Gastroesophageal sphincter (tissue), 4 donors: Measurements from ENCODE around the gene FXYD5. TPM values are rescaled to one million over a fixed set of nuclear protein-coding genes. Genes with fewer than 3 reads are reported as not detected.

Experiments used
- ATAC-seq: fragments of 150-250 bp; one replicate; pipeline ENCODE4 v1.9.1; 2016; ENCODE audit warnings: mild to moderate bottlenecking, moderate library complexity
- H3K27ac ChIP-seq, 4 donors: fragments of 200-600 bp; sonication (generic) in 3 of 4; 1 replicate in 3 of 4; 2 replicates in 1 of 4; pipeline ENCODE4 v1.5.1; 2016 to 2019
- H3K27me3 ChIP-seq: fragments of 200-600 bp; sonication (generic); one replicate; pipeline ENCODE4 v1.5.1; 2019
- H3K36me3 ChIP-seq, 2 donors: fragments of 200-600 bp; sonication (generic); one replicate each; pipeline ENCODE4 v1.5.1; 2019; ENCODE audit warnings: control low read depth in 1 of 2
- H3K4me1 ChIP-seq, 3 donors: fragments of 200-600 bp; sonication (generic); 1 replicate in 2 of 3; 2 replicates in 1 of 3; pipeline ENCODE4 v1.5.1; 2016 to 2019; ENCODE audit warnings: control low read depth in 2 of 3
- H3K4me3 ChIP-seq, 2 donors: fragments of 200-600 bp; sonication (generic); one replicate each; pipeline ENCODE4 v1.5.1; 2019; ENCODE audit warnings: mild to moderate bottlenecking in 1 of 2, moderate library complexity in 1 of 2
- H3K9me3 ChIP-seq, 3 donors: fragments of 200-600 bp; sonication (generic); one replicate each; pipeline ENCODE4 v1.5.1; 2017 to 2019; ENCODE audit warnings: control low read depth in 2 of 3
- EP300 ChIP-seq: sonication (generic); formaldehyde crosslinking; IDR thresholded peaks from one replicate; pipeline ENCODE4 v1.6.1; 2017; ENCODE audit warnings: antibody characterized with exemption, mild to moderate bottlenecking
- POLR2A ChIP-seq, 2 donors: fragments of 450-650 bp; IDR thresholded peaks; one replicate each; pipeline ENCODE4 v1.6.1; 2017; ENCODE audit warnings: antibody characterized with exemption in 2 of 2, mild to moderate bottlenecking in 2 of 2, moderate library complexity in 1 of 2
- POLR2AphosphoS5 ChIP-seq: sonication (generic); formaldehyde crosslinking; IDR thresholded peaks from one replicate; pipeline ENCODE4 v1.6.1; 2017; ENCODE audit warnings: antibody characterized with exemption
- WGBS, 2 donors: methylation state at CpG; one replicate each; pipeline ENCODE4 v1.1.5; 2018; ENCODE audit warnings: low coverage in 1 of 2; 5-methylcytosine and 5-hydroxymethylcytosine counted together
- total RNA-seq, 4 donors: library from RNA; depleted of rRNA; stranded (reverse); fragments of >200 nt; gene quantifications; one replicate each; pipeline ENCODE4 v1.1.0, GENCODE V29; 2016
- TF ChIP-seq, protein P1 (sequence below), 4 experiments: fragments of 200-600 bp in 2 of 4; fragments of 450-650 bp in 2 of 4; sonication (generic) in 1 of 4; IDR thresholded peaks; one replicate each; pipeline ENCODE4 v1.5.1; 2017 to 2019; ENCODE audit warnings: antibody characterized with exemption in 4 of 4, mild to moderate bottlenecking in 2 of 4, moderate library complexity in 2 of 4

The FXYD5 gene
- total RNA-seq, 4 donors from 2014 or later: 18.8 to 42.5 (median 33.0) TPM

DNA sequence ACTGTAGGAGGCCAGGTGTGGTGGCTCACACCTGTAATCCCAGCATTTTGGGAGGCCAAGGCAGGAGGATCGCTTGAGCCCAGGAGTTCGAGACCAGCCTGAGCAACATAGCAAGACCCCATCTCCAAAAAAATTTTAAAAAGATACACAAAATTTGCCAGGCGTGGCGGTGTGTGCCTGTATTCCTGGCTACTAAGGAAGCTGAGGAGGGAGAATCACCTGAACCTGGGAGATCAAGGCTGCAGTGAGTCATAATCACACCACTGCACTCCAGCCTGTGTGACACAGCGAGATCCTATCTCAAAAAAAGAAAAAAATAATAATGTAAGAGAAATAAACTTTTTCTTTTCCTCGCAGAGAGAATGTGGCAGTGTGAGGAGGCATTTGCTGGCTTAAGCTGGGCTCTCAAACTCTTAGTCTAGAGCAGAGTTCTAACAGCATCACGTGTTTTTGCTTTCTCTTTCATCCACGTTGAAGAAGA lies 52.9 kb downstream of the FXYD5 start:
- no peak overlapping the region for H3K27ac ChIP-seq
- no peaks in the 10 kb centered on the region for H3K9me3 ChIP-seq
- no peak for ATAC-seq
- WGBS, 2 donors: 65 to 84% methylated on average over 6 to 8 of the region's 8 CpGs
- no peaks in the 10 kb centered on the region for H3K36me3 ChIP-seq
- no peak overlapping the region for H3K4me3 ChIP-seq
- TF ChIP-seq EP300 (no peak), POLR2AphosphoS5 (no peak), POLR2A (IDR thresholded peaks at IDR 0.05) (no peak)
- TF ChIP-seq, protein P1, sequence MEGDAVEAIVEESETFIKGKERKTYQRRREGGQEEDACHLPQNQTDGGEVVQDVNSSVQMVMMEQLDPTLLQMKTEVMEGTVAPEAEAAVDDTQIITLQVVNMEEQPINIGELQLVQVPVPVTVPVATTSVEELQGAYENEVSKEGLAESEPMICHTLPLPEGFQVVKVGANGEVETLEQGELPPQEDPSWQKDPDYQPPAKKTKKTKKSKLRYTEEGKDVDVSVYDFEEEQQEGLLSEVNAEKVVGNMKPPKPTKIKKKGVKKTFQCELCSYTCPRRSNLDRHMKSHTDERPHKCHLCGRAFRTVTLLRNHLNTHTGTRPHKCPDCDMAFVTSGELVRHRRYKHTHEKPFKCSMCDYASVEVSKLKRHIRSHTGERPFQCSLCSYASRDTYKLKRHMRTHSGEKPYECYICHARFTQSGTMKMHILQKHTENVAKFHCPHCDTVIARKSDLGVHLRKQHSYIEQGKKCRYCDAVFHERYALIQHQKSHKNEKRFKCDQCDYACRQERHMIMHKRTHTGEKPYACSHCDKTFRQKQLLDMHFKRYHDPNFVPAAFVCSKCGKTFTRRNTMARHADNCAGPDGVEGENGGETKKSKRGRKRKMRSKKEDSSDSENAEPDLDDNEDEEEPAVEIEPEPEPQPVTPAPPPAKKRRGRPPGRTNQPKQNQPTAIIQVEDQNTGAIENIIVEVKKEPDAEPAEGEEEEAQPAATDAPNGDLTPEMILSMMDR (IDR thresholded peaks at IDR 0.05): no peak
- no peaks in the 10 kb centered on the region for H3K4me1 ChIP-seq
- H3K27me3 ChIP-seq: peaks cover 12% of the 10 kb centered on the region

DNA sequence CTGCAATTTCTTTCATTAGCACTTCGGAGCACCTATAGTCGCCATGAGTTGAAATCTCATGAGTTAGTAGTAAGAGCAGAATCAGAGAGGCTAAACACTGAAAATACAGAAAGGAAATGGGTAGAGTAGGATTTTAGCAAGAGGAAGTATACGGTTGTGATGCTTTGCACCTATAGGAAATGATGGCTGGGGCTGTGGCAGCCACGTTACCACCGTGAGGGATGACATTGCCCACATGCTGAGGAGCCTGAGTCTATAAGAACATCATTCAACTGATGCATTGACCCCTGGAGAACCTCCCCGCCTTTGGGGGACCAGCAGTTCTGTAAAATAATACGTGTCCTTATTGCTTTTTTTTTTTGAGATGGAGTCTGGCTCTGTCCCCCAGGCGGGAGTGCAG lies 53.6 kb downstream of the FXYD5 start:
- 85 to 100% methylated on average over 3 to 6 of the region's 8 CpGs for WGBS, 2 donors
- Histone ChIP-seq H3K27me3 (peaks cover 12% of the 10 kb centered on the region), H3K27ac (no peak overlapping the region), H3K4me3 (no peak overlapping the region), H3K4me1 (peaks cover 0 to 3% (median 0%) of the 10 kb centered on the region in 3 donors), H3K9me3 (no peaks in the 10 kb centered on the region), H3K36me3 (no peaks in the 10 kb centered on the region)
- no peak for TF ChIP-seq POLR2AphosphoS5
- TF ChIP-seq EP300: no peak
- TF ChIP-seq, protein P1 (IDR thresholded peaks at IDR 0.05): no peak
- no peak for TF ChIP-seq POLR2A (IDR thresholded peaks at IDR 0.05)
- no peak for ATAC-seq

DNA sequence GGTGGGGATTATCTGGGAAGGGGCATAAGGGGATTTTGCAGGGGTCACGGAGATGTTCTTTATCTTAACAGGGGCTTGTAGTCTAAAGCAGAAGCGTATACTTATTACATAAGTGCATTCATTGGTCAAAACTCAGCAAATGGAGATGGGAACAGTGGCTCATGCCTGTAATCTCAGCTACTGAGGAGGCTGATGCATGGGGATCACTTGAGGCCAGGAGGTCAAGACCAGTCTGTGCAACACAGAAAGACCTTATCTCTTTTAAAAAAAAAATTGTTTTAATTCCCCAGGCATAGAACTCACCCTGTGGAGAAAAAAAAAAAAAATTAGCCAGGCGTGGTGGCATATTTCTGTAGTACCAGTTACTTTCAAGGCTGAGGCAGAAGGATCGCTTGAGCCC lies 55.1 kb downstream of the FXYD5 start:
- Histone ChIP-seq H3K9me3 (no peaks in the 10 kb centered on the region), H3K4me1 (peaks cover 0 to 18% (median 14%) of the 10 kb centered on the region in 3 donors), H3K27ac (no peak overlapping the region), H3K27me3 (peaks cover 11% of the 10 kb centered on the region), H3K36me3 (no peaks in the 10 kb centered on the region), H3K4me3 (no peak overlapping the region)
- 50 to 83% methylated on average over 4 of the region's 4 CpGs for WGBS, 2 donors
- TF ChIP-seq POLR2A (IDR thresholded peaks at IDR 0.05): no peak
- no peak for TF ChIP-seq POLR2AphosphoS5
- TF ChIP-seq EP300: no peak
- TF ChIP-seq, protein P1 (IDR thresholded peaks at IDR 0.05): no peak
- no peak for ATAC-seq

DNA sequence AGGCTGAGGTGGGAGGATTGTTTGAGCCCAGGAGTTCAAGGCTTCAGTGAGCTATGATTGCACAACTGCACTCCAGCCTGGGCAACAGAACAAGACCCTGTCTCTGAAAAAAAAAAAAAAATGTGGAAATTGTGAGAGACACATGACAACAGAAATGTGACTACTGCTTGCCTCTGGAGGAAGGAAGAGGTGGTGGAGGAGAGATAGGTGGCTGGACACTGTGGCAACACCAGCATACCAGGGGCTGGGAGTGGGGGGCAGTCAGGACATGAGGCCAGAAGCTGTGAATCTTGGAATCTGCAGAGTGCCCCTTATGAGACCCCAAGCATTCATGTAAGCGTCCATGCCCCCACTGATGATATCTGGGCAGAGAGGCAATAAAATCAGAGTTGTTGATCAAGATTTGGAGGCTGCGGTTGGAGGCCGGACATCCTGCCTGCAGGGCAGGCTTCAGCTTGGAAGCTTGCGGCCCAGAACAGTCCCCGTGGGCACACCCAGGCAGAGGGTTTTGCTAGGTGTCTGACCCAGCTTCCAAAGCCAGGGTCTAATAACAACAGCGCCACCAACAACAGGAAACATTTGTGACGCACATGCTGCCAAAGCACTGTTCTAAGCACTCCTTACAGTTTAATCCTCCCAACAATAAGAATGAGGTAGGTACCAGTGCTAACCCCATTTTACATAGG lies 57.2 kb downstream of the FXYD5 start:
- TF ChIP-seq, protein P1 (IDR thresholded peaks at IDR 0.05): no peak
- TF ChIP-seq EP300: no peak
- no peak for TF ChIP-seq POLR2A (IDR thresholded peaks at IDR 0.05)
- no peak for TF ChIP-seq POLR2AphosphoS5
- WGBS, 2 donors: no CpG with 5 or more reads among the region's 7 CpGs
- H3K4me3 ChIP-seq: no peak overlapping the region
- H3K27ac ChIP-seq: peak overlapping the region in 3 of 4 donors; percentile 48 to 78 (median 62)
- H3K36me3 ChIP-seq: no peaks in the 10 kb centered on the region
- H3K27me3 ChIP-seq: no peaks in the 10 kb centered on the region
- H3K9me3 ChIP-seq: no peaks in the 10 kb centered on the region
- H3K4me1 ChIP-seq: peaks cover 0 to 20% (median 15%) of the 10 kb centered on the region in 3 donors
- ATAC-seq: peak; percentile 66

DNA sequence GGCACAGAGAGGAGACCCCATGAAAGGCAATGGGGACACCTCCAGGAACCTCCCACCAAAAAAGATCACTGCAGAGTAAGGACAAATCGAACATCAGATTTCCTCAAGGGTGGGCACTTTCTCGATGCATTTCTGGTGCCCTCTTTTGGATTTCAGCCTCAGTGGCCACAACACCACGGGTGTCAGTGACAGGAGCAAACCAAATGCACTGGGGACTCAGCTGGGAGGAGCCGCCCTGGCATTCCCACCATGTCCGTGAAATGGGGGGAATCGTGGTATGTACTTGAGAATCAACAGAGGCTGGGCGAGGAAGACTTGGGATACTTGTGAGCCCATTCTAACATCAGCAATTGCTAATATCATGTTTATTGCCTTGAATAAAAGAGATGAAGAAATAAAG lies 57.7 kb downstream of the FXYD5 start:
- Histone ChIP-seq H3K27me3 (no peaks in the 10 kb centered on the region), H3K9me3 (peaks cover 0 to 3% (median 0%) of the 10 kb centered on the region in 3 donors), H3K27ac (peak overlapping the region in 3 of 4 donors; percentile 48 to 78 (median 62)), H3K4me1 (peaks cover 0 to 20% (median 15%) of the 10 kb centered on the region in 3 donors), H3K36me3 (no peaks in the 10 kb centered on the region), H3K4me3 (no peak overlapping the region)
- TF ChIP-seq, protein P1 (IDR thresholded peaks at IDR 0.05): no peak
- no peak for TF ChIP-seq POLR2A (IDR thresholded peaks at IDR 0.05)
- no peak for TF ChIP-seq POLR2AphosphoS5
- TF ChIP-seq EP300: no peak
- 20 to 59% methylated on average over 1 to 5 of the region's 7 CpGs for WGBS, 2 donors
- ATAC-seq: no peak
